Measurements from ENCODE around the gene HOXB2. TPM values are rescaled to one million over a fixed set of nuclear protein-coding genes. Genes with fewer than 3 reads are reported as not detected.

HOXB2 gene
- total RNA-seq, 1 experiment from 2014 or later, result 59.3 TPM

DNA sequence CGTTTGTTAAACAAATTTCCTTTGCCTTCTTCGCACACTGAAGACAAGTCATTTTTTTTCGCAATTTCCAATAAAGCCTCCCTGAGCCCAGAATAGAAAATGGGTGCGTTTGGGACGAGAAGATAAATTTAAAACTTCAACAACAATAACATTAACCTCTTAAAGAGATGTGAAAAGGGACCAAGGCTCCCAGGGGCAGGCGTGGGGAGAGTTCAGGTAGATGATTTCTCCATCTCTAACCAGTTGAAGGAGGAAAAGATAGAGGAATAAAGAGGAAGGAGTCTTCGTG, 34.5 kb upstream of the HOXB2 start:
- DNase-seq (ENCODE audit: low read depth), result no peak

DNA sequence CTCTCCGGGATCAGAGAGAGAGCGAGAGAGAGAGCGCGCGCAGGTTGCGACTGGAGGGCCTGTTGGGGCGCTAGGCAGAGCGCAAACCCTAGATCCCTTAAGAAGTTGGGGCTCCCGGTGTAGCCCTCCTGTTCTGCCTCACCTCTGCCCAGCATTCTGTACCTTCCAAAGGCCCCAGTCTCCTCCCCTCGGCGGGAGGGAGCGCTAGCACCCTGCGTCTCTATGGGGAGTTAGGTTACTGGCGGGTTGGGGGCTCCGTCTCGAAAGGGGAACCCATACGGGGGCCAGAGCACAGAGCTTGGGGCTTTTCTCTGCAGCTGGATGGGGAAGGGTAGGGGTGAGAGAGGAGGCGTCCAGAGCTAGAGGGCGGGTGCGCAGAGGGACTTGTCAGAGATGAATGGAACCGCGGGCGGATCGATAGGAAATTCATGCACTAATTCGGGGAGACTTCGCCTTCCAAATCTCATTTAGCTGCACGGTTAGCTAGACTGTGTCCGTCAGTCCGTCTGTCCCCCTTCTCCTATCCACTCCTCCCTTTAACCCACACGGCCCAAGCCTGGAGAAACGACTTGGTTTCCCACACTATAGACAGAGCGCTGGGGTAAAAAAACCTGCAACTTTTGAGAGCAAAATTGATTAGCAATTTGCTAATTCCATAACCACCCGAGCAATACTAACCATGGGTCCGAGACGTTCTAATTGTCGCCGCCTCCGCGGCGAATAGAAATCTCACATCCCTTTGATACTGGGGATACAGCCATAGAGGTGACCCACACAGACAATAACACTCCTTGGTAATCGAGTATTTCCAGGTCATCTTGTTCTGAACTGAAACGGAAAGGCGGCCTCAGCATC, 33.9 kb upstream of the HOXB2 start:
- DNase-seq (ENCODE audit: low read depth), result no peak

DNA sequence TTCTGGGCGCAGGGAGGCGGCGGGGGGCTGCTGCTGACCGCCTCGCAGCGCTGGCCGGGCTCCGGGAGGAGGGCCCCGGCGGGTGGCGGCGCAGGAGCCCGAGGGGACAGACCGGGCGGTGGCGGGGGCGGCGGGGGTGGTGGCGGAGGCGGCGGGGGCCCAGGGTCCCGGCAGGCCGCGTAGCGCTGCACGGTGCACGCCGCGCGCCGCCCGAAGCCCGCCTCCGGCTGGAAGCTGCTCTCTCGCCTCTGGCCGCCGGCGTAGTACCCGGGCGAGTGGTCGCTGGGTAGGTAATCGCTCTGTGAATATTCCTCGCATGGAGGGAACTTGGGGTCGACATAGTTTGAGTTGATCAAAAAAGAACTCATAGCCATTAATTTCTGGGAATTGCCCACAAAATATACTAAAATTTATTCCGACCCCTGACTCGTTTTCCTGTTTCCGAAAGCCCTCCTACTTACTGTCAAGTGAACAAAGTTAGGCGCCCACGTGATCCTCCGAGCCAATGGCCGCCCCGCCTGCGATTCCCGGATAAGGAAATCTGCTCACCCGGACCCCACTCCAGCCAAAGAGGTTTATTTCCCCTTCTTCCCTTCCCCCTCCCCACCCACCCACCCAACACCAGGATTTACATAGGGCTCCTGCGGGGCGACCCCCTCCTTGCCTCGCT, 33.2 kb upstream of the HOXB2 start, which contains the start of gene HOXB4:
Gene HOXB4 (minus strand): TSS at position 405 of the 670 bp plus-strand sequence. CDS start 31 bp downstream, at position 374.
- peak; percentile 68 for DNase-seq (ENCODE audit: low read depth)

DNA sequence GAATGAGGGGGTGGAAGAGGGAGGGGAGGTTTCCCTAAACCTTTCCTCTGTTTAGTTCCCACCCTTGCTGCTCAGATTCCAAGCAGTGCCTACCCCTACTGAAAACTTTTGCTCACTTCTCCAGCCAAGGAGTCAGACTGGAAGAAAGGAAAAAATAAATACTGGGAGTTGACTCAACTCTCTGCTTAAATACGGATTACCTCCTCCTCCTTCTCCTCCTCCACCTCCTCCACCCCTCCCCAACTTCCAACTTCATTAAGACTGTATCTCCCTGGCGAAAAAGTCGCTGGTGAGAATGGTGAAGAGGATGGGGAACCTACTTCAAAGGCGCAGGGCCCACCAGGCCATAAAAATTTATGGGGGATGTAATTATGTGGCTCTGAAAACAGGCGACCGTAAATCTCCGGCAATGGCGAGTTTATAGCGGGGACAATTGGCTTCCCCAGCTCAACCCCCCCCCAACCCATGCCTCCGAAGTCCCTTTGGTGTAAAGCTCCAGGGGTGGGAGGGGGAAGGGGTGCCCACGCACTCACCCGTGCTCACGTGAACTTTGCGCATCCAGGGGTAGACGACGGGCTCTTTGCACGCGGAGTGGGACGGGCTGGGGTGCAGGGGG, 32.5 kb upstream of the HOXB2 start:
- DNase-seq (ENCODE audit: low read depth), result peak; percentile 35

DNA sequence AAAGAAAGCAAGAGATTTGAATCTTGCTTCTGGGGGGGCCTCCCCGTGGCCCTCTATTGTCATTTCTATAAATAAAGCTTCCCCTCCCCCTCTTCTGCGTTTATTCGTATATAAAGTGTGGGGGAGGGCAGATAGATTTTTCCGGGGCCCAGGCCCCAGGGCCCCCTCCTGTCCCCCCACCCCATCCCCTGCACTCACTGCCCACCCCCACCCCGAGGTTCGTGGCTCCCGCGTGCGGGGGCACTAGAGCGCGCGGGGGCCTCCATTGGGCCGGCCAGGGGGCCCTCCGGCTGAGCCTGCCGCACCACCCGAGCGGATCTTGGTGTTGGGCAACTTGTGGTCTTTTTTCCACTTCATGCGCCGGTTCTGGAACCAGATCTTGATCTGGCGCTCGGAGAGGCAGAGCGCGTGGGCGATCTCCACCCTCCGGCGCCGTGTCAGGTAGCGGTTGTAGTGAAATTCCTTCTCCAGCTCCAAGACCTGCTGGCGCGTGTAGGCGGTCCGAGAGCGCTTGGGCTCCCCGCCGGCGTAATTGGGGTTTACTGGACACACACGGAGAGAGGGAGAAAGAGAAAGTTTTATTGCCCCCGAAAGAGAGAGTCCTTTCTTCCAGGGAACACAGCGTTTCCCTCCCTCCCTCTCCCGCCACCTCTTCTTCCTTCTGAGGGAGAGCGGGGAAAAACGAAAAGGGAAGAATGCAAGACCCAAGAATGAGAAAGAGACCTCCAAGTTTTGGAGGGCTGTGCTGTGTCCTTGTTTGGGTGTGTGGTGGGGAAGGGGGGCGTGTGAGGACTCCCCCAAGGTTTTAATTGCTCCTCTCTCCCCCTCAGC, 31.8 kb upstream of the HOXB2 start:
- DNase-seq (ENCODE audit: low read depth), result no peak

DNA sequence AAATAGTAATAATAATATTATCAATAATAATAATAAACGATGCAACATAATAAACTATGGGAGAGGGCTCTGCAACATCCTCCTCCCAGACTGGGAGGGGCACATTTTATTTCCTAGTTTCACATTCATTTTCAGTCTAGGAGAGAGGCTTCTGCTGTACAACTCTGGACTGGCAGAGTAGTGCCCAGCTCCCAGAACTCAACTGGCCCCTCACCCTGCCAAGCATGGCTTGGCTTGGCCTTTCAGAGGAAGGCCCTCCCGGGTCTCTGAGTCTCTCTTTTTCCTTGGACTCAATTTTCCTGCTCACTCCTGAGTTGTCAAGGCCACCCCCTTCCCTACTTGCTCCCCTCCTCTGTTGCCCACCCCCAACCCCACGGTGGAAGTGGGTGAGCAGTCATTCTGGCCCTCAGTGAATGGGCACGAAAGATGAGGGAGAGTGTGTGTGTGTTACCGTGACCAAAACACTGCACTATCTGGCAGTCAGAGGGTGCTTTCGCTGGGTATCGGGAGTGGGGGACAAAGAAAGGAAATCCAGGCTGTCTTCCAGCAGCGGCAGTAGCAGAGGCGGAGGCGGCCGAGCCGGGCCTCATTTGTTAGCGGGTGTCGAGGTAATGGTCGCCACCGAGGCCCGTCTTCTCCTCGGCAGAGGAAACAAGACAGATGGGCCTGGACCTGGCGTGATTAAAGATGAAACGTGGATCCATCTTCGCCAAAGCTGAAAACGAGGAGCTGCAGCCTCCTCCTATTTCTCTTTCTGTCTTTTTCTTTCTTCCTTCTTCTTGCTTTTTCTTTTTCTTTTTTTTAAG, 31.0 kb upstream of the HOXB2 start:
- DNase-seq (ENCODE audit: low read depth), result no peak

DNA sequence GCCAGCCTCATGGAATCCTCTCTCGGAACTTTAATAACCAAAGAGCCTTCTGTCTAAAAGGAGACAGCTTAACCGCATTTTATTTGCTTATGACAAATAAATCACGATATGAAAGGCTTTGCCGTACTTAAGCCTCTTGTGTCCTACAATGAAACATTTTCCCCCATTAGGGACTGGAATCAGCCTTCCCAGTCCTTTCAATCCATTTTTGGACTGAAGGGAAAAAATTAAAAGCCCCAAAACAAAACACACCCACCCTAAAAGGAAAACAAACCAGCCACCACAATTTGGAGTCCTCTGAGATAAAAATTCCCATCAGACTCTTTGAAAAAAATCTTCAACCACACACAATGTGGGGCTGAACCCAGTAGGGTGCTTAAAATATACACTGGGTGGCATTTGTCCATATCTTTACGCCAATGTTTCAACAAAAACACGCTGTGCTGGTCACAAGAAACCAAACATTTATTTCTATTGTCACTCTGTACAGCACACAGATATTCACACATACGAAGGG, 30.2 kb upstream of the HOXB2 start:
- no peak for DNase-seq (ENCODE audit: low read depth)

DNA sequence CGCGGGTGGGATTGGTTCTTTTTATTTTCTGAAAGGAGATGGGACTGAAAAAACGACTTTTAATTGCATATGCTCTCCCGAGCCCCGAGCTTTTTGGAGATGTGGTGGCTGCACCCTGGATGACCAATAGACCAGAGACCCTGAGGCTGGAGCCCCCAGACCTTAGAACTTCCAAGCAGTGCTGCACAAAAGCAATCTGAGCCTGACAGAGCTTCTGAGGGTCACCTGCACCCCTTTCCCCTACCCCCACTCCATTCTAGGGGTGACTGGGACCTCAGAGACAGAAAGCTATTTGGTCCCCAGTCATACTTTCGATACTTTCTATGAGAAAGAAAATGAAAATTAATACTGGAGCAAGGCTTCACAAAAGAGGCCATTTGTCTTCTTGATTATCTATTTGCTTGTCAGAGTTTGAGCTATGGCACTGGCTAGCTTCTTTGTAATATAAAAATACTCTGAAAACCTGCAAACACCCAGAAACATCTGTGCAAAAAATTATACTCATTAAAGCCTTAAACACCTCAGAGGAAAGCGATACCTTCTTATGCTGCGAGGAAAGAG, 29.7 kb upstream of the HOXB2 start:
- no peak for DNase-seq (ENCODE audit: low read depth)

DNA sequence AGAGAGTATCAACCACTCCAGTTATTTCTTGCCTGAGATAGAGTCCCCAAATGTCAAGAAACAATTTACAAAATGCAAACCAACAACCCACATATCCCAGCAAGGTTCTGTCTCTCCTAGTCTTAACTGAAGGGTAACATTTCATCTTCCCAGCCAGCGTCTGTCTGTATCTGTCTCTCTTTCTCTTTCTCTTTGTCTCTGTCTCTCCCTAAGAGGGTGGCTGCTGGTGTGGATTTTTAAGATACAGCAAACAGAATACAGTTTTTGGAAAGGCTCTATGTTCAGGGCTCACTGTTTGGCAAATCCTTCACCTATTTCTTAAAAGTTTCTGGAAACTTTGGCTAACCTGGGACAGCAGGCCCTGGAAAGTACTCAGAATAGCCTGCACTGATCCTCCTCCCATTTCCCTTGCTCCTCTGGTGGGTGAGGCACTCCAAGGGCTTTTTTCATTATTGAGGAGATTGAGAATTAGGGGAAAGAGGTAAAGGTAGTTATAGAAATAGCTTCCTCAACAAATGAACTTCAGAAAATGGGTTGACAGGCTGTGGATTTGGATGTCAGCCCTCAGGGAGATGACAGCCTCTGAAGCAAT, 27.0 kb upstream of the HOXB2 start:
- no peak for DNase-seq (ENCODE audit: low read depth)

DNA sequence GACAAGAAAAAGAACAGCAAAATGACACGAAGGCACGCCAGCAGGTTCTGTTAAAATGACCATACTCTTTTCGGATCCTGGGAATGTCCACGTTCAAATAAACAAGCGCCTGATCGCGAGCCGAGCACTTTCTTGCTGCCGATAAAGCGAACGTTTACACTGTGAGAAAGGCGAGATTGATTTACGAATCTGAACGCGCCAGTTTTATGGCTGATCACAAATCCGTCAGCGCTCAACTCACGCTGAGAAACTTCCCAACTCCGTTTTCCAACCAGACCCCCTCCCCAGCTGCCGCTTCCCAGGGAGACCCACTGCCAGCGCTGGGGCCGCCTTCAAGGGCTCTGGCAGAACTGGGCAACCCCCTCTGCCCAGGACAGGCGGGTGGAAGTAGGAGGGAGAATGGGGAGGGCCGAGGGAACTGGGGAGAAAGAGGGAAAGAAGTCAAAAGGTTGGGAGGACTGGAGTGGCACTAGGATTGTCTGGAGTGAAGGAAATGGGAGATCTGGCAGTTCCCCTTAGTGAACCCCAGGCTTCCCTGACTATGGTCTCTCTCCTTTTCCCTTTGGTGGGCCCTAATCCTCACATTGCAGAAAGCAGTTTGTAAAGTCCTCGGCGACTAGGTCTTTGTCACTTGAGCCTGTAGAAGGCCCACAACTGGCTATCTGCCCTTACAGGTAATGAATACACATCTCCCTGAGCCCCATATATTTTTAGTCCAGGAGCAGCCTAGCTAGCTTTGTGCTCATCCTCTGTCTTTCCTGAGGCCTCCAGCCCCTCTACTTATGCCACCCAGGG, 26.3 kb upstream of the HOXB2 start:
- no peak for DNase-seq (ENCODE audit: low read depth)

DNA sequence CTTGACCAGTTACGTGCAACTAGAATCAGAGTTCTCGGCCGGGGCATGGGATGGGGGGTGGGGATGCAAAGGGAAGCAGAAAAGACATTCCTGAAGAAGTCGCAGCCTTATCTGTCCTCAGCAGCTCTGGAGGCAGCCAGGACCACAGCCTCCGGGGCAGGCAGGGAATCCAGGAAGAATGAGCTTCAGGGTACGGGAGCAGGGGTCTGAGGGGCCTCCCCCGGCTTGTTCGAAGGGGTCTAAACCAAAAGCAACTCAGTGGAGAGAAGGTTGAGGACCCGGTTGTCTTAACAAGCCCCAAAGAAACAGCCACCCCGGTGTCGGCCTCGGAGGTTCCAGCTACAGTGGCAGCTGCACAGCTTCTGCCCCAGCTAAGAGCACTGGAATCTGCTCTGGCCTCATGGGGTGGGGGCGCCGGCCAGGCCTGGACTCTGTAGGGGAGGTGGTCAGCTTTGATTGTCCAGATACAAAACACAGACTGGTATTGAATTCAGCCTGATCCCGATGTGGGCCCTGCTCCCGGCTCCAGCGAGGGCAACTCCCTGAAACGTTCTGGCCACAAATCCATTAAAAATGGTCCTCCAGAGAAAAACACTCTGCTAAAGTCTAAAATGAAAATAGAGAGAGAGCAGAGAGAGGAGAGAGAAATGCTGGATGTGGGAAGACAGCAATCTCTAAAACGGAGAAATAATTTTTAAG, 25.6 kb upstream of the HOXB2 start:
- no peak for DNase-seq (ENCODE audit: low read depth)

DNA sequence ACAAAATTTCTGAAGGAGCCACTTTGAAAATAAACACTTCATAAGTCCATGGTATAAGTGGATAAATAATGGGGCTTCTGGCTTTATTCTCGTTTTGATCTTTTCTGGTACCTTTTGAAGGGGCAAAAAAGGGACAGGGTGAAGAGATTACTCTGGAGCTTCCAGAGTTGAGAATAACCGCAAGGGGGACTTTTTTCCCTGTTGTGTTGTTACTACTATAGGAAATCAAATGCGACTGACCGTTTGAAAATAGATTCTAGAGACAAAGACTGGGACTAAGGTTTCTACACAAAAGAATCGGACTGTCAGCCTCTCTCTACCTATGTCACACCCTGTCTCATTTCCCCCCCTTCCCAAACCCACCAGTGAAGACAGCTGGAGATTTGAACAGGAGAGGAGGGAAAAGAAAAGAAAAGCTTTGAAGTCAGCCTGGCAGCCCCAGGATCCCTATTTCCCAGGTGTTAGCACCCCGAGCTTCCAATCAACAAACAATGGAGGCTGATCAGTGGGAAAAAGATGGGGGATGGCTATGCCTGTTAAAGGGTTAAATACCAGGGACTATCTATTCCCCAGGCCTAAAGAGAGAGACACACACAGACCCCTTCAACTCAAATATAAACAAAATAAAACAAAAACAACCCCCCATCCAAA, 24.9 kb upstream of the HOXB2 start:
- no peak for DNase-seq (ENCODE audit: low read depth)

DNA sequence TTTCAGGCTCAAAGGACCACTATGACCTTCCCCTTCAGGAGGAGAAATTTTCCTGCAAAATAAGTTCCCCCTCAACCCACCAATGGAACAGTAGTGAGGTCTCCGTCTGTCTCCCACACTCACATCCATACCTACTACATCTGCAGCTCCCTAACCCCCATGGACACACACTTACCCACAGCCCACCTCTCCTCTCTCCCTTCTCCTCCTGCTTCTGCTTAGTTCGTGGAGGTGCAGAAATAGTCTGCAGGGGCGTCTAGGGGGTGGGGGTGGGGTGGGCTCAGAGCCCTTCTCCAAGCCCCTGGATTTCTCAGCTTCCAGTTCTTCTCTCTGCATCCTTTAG, 24.3 kb upstream of the HOXB2 start:
- no peak for DNase-seq (ENCODE audit: low read depth)

DNA sequence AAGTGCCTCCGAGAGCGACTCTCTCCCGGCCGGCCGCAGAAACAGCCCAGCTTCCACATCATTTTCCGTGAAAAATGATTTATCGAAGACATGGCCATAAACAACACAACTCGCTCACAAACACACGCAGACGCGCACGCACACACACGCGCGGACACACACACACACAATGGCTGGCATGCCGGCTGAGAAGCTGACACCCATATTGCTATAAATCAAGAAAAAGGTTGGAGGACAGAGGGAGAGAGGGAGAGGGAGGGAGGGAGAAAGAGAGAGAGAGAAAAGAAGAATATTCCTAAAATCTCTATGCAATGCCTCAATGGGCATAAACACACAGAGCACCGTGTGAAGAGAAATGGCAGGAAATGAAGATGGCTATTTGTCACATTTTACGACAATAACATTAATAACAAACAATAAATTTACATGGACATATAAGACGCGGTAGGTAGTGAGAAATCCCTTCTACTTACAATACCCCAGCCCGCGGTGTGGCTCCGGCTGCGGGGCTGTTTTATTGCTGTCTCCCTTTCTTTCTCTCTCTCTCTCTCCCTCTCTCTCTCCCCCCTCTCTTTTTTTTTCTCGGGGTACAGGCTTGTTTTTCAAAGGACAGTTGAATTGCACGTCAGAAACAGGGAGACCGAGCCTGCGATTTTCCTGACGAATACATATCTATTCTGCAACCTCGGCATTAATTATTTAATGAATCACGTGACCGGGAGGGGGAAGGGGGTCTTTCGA, 23.8 kb upstream of the HOXB2 start:
- no peak for DNase-seq (ENCODE audit: low read depth)

DNA sequence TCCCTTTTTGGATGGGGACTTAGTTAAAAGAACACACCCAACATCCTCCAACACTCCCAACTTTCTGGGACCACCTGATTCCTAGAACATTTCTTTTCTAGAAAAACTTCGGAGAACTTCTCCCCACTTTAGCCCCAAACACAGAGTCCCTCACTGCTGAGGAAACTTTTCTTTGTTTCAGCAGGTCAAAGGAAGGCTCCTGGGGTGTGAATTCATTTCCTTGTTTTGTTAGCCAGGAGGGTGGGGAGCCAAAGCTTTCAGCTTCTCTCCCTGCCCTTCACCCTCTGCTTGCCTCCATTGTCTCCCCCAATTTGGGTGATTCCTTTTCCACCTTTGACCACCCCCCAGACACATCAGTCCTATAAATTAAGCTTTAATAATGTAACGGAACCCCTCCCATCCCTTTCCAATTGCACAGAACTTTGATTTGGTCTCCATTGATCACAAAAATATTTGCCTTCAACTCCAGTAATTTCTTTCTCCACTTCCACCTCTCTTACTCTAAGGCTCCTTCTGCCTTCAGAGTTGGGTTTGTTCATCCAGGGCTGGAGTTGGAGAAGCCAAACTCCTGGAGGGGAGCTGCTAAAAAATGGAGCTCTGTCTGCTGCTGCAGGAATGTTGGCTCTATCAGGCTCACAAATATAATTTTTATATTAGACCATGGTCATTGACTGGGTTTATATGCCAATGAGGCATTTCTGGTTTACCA, 22.9 kb upstream of the HOXB2 start:
- no peak for DNase-seq (ENCODE audit: low read depth)

DNA sequence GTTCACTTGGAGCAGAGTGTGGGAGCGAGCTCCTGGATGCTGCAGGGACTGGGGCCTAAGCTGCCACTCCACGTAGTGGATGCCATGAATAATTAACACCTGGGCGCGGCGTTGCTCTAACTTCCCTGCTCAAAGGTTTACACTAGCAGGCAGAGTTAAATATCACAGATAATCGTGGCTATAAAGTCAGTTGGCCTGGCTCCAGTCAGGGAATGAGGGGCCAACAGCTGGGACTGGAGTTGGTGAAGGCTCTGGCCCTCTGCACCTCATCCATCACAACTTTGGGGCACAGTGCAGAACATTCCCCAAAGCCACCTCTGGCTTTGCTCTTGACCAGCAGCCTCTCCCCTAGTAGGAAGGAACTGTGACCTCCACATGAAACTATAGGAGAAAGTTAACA, 22.3 kb upstream of the HOXB2 start:
- no peak for DNase-seq (ENCODE audit: low read depth)

DNA sequence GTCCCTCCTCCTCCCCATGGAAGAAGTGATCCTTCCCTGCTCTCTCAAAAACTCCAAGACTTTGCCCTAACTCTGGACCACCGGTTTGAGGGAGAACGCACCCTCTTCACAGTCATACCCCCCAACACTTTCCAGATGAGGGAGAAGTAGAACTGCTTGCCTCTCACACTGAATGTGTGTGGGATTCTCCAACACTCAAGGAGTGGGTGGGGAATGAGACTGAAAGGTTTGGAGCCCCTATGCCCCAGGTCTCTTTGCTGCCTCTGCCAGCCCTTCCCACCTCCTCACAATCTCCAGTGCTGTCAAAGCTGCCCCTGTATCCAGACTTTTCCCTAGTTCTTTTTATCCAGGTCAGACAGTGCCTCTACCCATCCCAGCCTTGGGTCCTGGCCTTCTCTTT, 21.8 kb upstream of the HOXB2 start:
- no peak for DNase-seq (ENCODE audit: low read depth)
